HepG2 (cell line): Measurements from ENCODE around the gene ZNF442. TPM values are rescaled to one million over a fixed set of nuclear protein-coding genes. Genes with fewer than 3 reads are reported as not detected.

Experiments
- ATAC-seq: fragments of 200-7000 bp; cut with Tn5 transposase; 3 replicates; pipeline ENCODE4 v1.9.1; 2020; ENCODE audit warnings: mild to moderate bottlenecking, moderate library complexity
- BruUV-seq: library from RNA; stranded (reverse); fragments of 400-500 nt; replicated peaks from 2 replicates; lab custom pipeline; 2021; lab: Mats Ljungman, UMichigan
- CTCF ChIA-PET: fragments of 300-600 bp; formaldehyde crosslinking; extraction: SDS; loops from one replicate; lab custom pipeline; 2021; ENCODE audit warnings: low total read pairs, inconsistent platforms, low intra/inter-chr PET ratio; lab: Yijun Ruan, JAX
- POLR2A ChIA-PET: fragments of 350-600 bp; sonication (Branson Sonifier 250); formaldehyde crosslinking; loops from one replicate; lab custom pipeline; 2020; ENCODE audit warnings: antibody characterized with exemption, inconsistent platforms; lab: Yijun Ruan, JAX
- DNase-seq: peaks from one replicate; pipeline ENCODE4 v3.0.0-alpha.2; 2015; ENCODE audit warnings: low spot score
- FAIRE-seq: peaks from 3 replicates; lab custom pipeline; 2011; peaks lifted over from hg19 to GRCh38; lab: Jason Lieb, UNC
- H2AFZ ChIP-seq: one replicate; pipeline ENCODE4 v1.6.1; 2011; ENCODE audit warnings: low read length, inconsistent platforms
- H3K27ac ChIP-seq: fragments of 300-600 bp; 3 replicates; pipeline ENCODE4 v1.8.0; 2011; ENCODE audit warnings: mixed run types, mild to moderate bottlenecking, mixed read lengths, low read length, inconsistent platforms; ENCODE audit not compliant: insufficient read depth; ENCODE audit errors: extremely low read length
- H3K27me3 ChIP-seq, 2 experiments: fragments of 200-600 bp in 1 of 2; 2 replicates in 1 of 2; 3 replicates in 1 of 2; pipeline versions ENCODE4 v1.6.0 to v1.8.0; 2011; ENCODE audit warnings: low read length in 2 of 2, mild to moderate bottlenecking in 2 of 2, moderate library complexity in 2 of 2, inconsistent platforms in 1 of 2; ENCODE audit not compliant: insufficient read depth in 2 of 2, control insufficient read depth in 1 of 2
- H3K36me3 ChIP-seq, 2 experiments: fragments of 200-600 bp in 1 of 2; replicated peaks in 1 of 2; 2 replicates in 1 of 2; 3 replicates in 1 of 2; pipeline versions ENCODE4 v1.5.1 to v1.8.0; 2011; ENCODE audit warnings: low read length in 2 of 2, inconsistent platforms in 1 of 2; ENCODE audit not compliant: insufficient read depth in 2 of 2, control insufficient read depth in 1 of 2
- H3K4me1 ChIP-seq: 2 replicates; pipeline ENCODE4 v1.5.1; 2012; ENCODE audit warnings: low read length, inconsistent platforms; ENCODE audit not compliant: insufficient read depth
- H3K4me2 ChIP-seq: 2 replicates; pipeline ENCODE4 v1.6.0; 2011; ENCODE audit warnings: low read depth, low read length, inconsistent platforms
- H3K4me3 ChIP-seq, 3 experiments: fragments of 200-600 bp in 1 of 3; sonication (generic), shearing (Covaris generic) in 1 of 3; replicated peaks in 1 of 3; 2 replicates each; pipeline ENCODE4 v1.5.1; 2011 to 2016; ENCODE audit warnings: low read length in 3 of 3, inconsistent platforms in 2 of 3, low read depth in 2 of 3, mild to moderate bottlenecking in 2 of 3, control low read depth in 1 of 3, mixed read lengths in 1 of 3; ENCODE audit not compliant: insufficient read depth in 1 of 3
- H3K79me2 ChIP-seq: one replicate; pipeline ENCODE4 v1.6.1; 2011; ENCODE audit warnings: low read length, inconsistent platforms; ENCODE audit not compliant: insufficient read depth
- H3K9ac ChIP-seq: 2 replicates; pipeline ENCODE4 v1.6.0; 2011; ENCODE audit warnings: mild to moderate bottlenecking, low read depth, low read length, inconsistent platforms; ENCODE audit not compliant: insufficient read depth
- H3K9me3 ChIP-seq: 2 replicates; pipeline ENCODE4 v1.5.1; 2012; ENCODE audit warnings: mild to moderate bottlenecking, low read length
- H4K20me1 ChIP-seq: 2 replicates; pipeline ENCODE4 v1.6.0; 2011; ENCODE audit warnings: inconsistent platforms, mild to moderate bottlenecking, low read length, moderate library complexity; ENCODE audit not compliant: insufficient read depth
- ARHGAP35 ChIP-seq: sonication (generic); formaldehyde crosslinking; IDR thresholded peaks from 2 replicates; pipeline ENCODE4 v1.9.0; 2022; ENCODE audit warnings: mild to moderate bottlenecking, inconsistent platforms, moderate library complexity, missing genetic modification reagents, borderline replicate concordance
- ARID2 ChIP-seq: sonication (generic); formaldehyde crosslinking; IDR thresholded peaks from 2 replicates; pipeline ENCODE4 v1.8.1; 2022; ENCODE audit warnings: mild to moderate bottlenecking, missing genetic modification reagents, borderline replicate concordance
- CEBPB ChIP-seq: IDR thresholded peaks from 2 replicates; pipeline ENCODE4 v1.6.1; 2011; ENCODE audit warnings: low read depth, low read length, improper control_type of control experiment, borderline replicate concordance
- CEBPG ChIP-seq: IDR thresholded peaks from 2 replicates; pipeline ENCODE4 v1.6.1; 2016
- HMG20A ChIP-seq: IDR thresholded peaks from 2 replicates; pipeline ENCODE4 v1.6.1; 2016; ENCODE audit warnings: borderline replicate concordance
- KAT8 ChIP-seq: IDR thresholded peaks from 2 replicates; pipeline ENCODE4 v1.6.1; 2016; ENCODE audit warnings: missing genetic modification reagents, missing compliant biosample characterization
- MEIS1 ChIP-seq: sonication (generic); formaldehyde crosslinking; IDR thresholded peaks from 2 replicates; pipeline ENCODE4 v1.9.0; 2021; ENCODE audit warnings: mild to moderate bottlenecking, missing genetic modification reagents, moderate library complexity, borderline replicate concordance
- NCOR1 ChIP-seq: fragments of 200-600 bp; sonication (generic); IDR thresholded peaks from 2 replicates; pipeline ENCODE4 v1.7.0; 2017; ENCODE audit warnings: antibody characterized with exemption, low read length, borderline replicate concordance
- NFKB2 ChIP-seq: sonication (generic); formaldehyde crosslinking; IDR thresholded peaks from 2 replicates; pipeline ENCODE4 v1.4.0; 2020; ENCODE audit warnings: missing genetic modification reagents, borderline replicate concordance
- PAWR ChIP-seq: sonication (generic); formaldehyde crosslinking; IDR thresholded peaks from 2 replicates; pipeline ENCODE4 v1.4.0; 2020; ENCODE audit warnings: missing genetic modification reagents, mild to moderate bottlenecking, borderline replicate concordance
- POGZ ChIP-seq: sonication (generic); formaldehyde crosslinking; IDR thresholded peaks from 2 replicates; pipeline ENCODE4 v1.4.0; 2020; ENCODE audit warnings: mild to moderate bottlenecking, missing genetic modification reagents
- PRMT3 ChIP-seq: sonication (generic); formaldehyde crosslinking; IDR thresholded peaks from 2 replicates; pipeline ENCODE4 v1.8.1; 2022; ENCODE audit warnings: low read depth, mild to moderate bottlenecking, moderate library complexity, missing genetic modification reagents, borderline replicate concordance
- RCOR2 ChIP-seq: IDR thresholded peaks from 2 replicates; pipeline ENCODE4 v1.6.1; 2016; ENCODE audit warnings: missing biosample characterization, missing genetic modification reagents
- RFXANK ChIP-seq: IDR thresholded peaks from 2 replicates; pipeline ENCODE4 v1.6.1; 2016
- RXRB ChIP-seq: IDR thresholded peaks from 2 replicates; pipeline ENCODE4 v1.6.1; 2016; ENCODE audit warnings: borderline replicate concordance, missing genetic modification reagents, missing compliant biosample characterization
- SIN3B ChIP-seq: fragments of 150-350 bp; IDR thresholded peaks from 2 replicates; pipeline ENCODE4 v1.6.1; 2014; ENCODE audit warnings: low read length
- SOX13 ChIP-seq, 3 experiments: fragments of 450-650 bp in 1 of 3; sonication (generic) in 1 of 3; formaldehyde crosslinking in 1 of 3; IDR thresholded peaks in 2 of 3; conservative IDR thresholded peaks in 1 of 3; 2 replicates each; pipeline versions ENCODE4 v1.5.0 to v1.6.1; 2016 to 2020; ENCODE audit warnings: antibody characterized with exemption in 1 of 3, mild to moderate bottlenecking in 1 of 3, missing compliant biosample characterization in 1 of 3, missing genetic modification reagents in 1 of 3, moderate library complexity in 1 of 3
- SP1 ChIP-seq, 2 experiments: fragments of 450-650 bp in 1 of 2; sonication (generic) in 1 of 2; formaldehyde crosslinking in 1 of 2; IDR thresholded peaks; 2 replicates each; pipeline versions ENCODE4 v1.4.0 to v1.6.1; 2016 to 2020; ENCODE audit warnings: missing genetic modification reagents in 1 of 2
- TCF7L2 ChIP-seq: IDR thresholded peaks from 2 replicates; pipeline ENCODE4 v1.6.1; 2011; ENCODE audit warnings: mild to moderate bottlenecking, low read depth, low read length, moderate library complexity
- TOPORS ChIP-seq: sonication (generic); formaldehyde crosslinking; IDR thresholded peaks from 2 replicates; pipeline ENCODE4 v1.8.0; 2023; ENCODE audit warnings: mild to moderate bottlenecking, missing genetic modification reagents
- ZFP36L1 ChIP-seq: sonication (generic); formaldehyde crosslinking; IDR thresholded peaks from 2 replicates; pipeline ENCODE4 v1.8.0; 2022; ENCODE audit warnings: mild to moderate bottlenecking, missing genetic modification reagents, moderate library complexity
- ZNF367 ChIP-seq: sonication (generic); formaldehyde crosslinking; IDR thresholded peaks from 2 replicates; pipeline ENCODE4 v1.4.0; 2020; ENCODE audit warnings: missing genetic modification reagents, borderline replicate concordance
- ZNF572 ChIP-seq: sonication (generic); formaldehyde crosslinking; IDR thresholded peaks from 2 replicates; pipeline ENCODE4 v1.5.1; 2020; ENCODE audit warnings: mild to moderate bottlenecking, missing genetic modification reagents
- ZNF780A ChIP-seq: sonication (generic); formaldehyde crosslinking; IDR thresholded peaks from 2 replicates; pipeline ENCODE4 v1.8.0; 2022; ENCODE audit warnings: mild to moderate bottlenecking, missing genetic modification reagents, moderate library complexity
- ZNF781 ChIP-seq: sonication (generic); formaldehyde crosslinking; IDR thresholded peaks from 2 replicates; pipeline ENCODE4 v1.5.1; 2020; ENCODE audit warnings: borderline replicate concordance, mild to moderate bottlenecking, missing genetic modification reagents; ENCODE audit errors: not compliant biosample characterization
- ZNF878 ChIP-seq: sonication (generic); formaldehyde crosslinking; IDR thresholded peaks from 2 replicates; pipeline ENCODE4 v1.8.1; 2023; ENCODE audit warnings: mild to moderate bottlenecking, missing genetic modification reagents, moderate library complexity
- ZSCAN12 ChIP-seq: sonication (generic); formaldehyde crosslinking; IDR thresholded peaks from 2 replicates; pipeline ENCODE4 v1.9.0; 2021; ENCODE audit warnings: mild to moderate bottlenecking, missing genetic modification reagents
- ZSCAN31 ChIP-seq: sonication (generic); formaldehyde crosslinking; IDR thresholded peaks from 2 replicates; pipeline ENCODE4 v1.5.0; 2020; ENCODE audit warnings: low read depth, mild to moderate bottlenecking, missing genetic modification reagents
- WGBS: methylation state at CpG from one replicate; pipeline ENCODE4 v1.1.6; 2017; ENCODE audit warnings: low lambda C conversion rate; 5-methylcytosine and 5-hydroxymethylcytosine counted together
- in situ Hi-C: cut with HindIII; loops from 2 replicates; pipeline ENCODE4 v1.10.0; 2017; ENCODE audit warnings: low pct_unique_long_range_greater_than_20kb; ENCODE audit not compliant: extremely low pct_ligation_motif_present
- intact Hi-C: fragments of 100-400 bp; cut with micrococcal nuclease; formaldehyde crosslinking; loops from one replicate; pipeline ENCODE4 v1.10.0; 2022; ENCODE audit not compliant: unreplicated experiment
- polyA plus RNA-seq, 8 experiments: library from polyadenylated mRNA; depleted of rRNA in 3 of 8; stranded (reverse) in 7 of 8; unstranded in 1 of 8; fragments of >200 nt; fragmentation: Illumina TruSeq in 4 of 8; extraction: Trizol in 4 of 8; gene quantifications; 2 replicates each; pipeline versions ENCODE4 v1.2.1 to v1.2.3, GENCODE V29; 2011 to 2016; ENCODE audit warnings: low read depth in 4 of 8, missing spikeins in 1 of 8, mixed read lengths in 1 of 8; ENCODE audit not compliant: insufficient read depth in 1 of 8
- total RNA-seq, 5 experiments: library from RNA; depleted of rRNA; stranded (reverse); fragments of >200 nt; fragmentation: Illumina TruSeq; extraction: Trizol; gene quantifications; 2 replicates each; pipeline ENCODE4 v1.2.3, GENCODE V29; 2016; ENCODE audit warnings: low read depth in 1 of 5

Gene ZNF442
- total and polyA plus RNA-seq, 2 of the 13 experiments (the other 11 are each of a cell fraction or from before 2014, with no cell fraction given) = 1.0 to 6.0 TPM

- no peaks in the 10 kb centered on the region; a peak in 1 of 5 replicates for H3K27me3 ChIP-seq
- no peaks in the 10 kb centered on the region; the same call in 1 of the 2 replicates for H4K20me1 ChIP-seq
- ChIA-PET POLR2A (interaction anchor here (1.5 to 4.4 kb wide), 5 partner anchors 16 to 165 kb away, joined by 3 to 79 read pairs (median 7); partner anchors contain the start of genes ZNF44 and ZNF442), CTCF (no interaction called here)
- peaks cover 48% of the 10 kb centered on the region for H3K79me2 ChIP-seq
- DNase-seq (peak; percentile 91), FAIRE-seq (peak; percentile 56), ATAC-seq (no peak)
- in situ Hi-C loops = loop anchor here (5.0 kb wide), 1 partner anchor 38 kb away; the partner anchor contains the start of gene ZNF44
- H3K9me3 ChIP-seq = no peaks in the 10 kb centered on the region
- 2% methylated on average over 4 of the region's 4 CpGs for WGBS
- H3K4me3 ChIP-seq = peak overlapping the region; percentile 21 to 99 (median 98)
- intact Hi-C loops = loop anchor here (2.0 to 5.0 kb wide), 2 partner anchors 34 to 222 kb away; partner anchors contain the start of genes ZNF442 and ZNF564
- BruUV-seq = no TSS peak
- no peaks in the 10 kb centered on the region for H3K36me3 ChIP-seq
- peak overlapping the region; percentile 55 for H3K9ac ChIP-seq
- peaks cover 72% of the 10 kb centered on the region for H3K4me1 ChIP-seq
- H3K27ac ChIP-seq = peak overlapping the region; percentile 95
- peak overlapping the region; percentile 96 for H3K4me2 ChIP-seq
- no peak overlapping the region for H2AFZ ChIP-seq
- TF ChIP-seq ZNF367 (CRISPR knock-in tag) = no peak
- no peak for TF ChIP-seq TOPORS (CRISPR knock-in tag)
- TF ChIP-seq TCF7L2 = peak; percentile 66; the same call in 1 of the 2 replicates
- peak; percentile 41; the same call in 1 of the 2 replicates for TF ChIP-seq RXRB (CRISPR knock-in tag)
- no peak for TF ChIP-seq ZNF780A (CRISPR knock-in tag)
- no peak for TF ChIP-seq ZNF878 (CRISPR knock-in tag)
- TF ChIP-seq SOX13 (IDR thresholded peaks at IDR 0.05) = no peak
- TF ChIP-seq SOX13 (CRISPR knock-in tag; conservative IDR thresholded peaks at IDR 0.05 in 1 of 2, IDR thresholded peaks at IDR 0.05 in 1 of 2) = peak in 1 of 2 experiments; percentile 76; a peak in 2 of 4 replicates
- TF ChIP-seq POGZ (CRISPR knock-in tag) = no peak
- no peak for TF ChIP-seq ZFP36L1 (CRISPR knock-in tag)
- TF ChIP-seq KAT8 = no peak
- no peak for TF ChIP-seq MEIS1 (CRISPR knock-in tag)
- peak; percentile 81; the same call in 1 of the 2 replicates for TF ChIP-seq NCOR1
- TF ChIP-seq NFKB2 (CRISPR knock-in tag) = no peak
- no peak for TF ChIP-seq ZSCAN12 (CRISPR knock-in tag)
- no peak for TF ChIP-seq SP1 (IDR thresholded peaks at IDR 0.05)
- no peak for TF ChIP-seq SP1 (CRISPR knock-in tag; IDR thresholded peaks at IDR 0.05)
- peak; percentile 74 for TF ChIP-seq HMG20A
- TF ChIP-seq SIN3B = 0 out of 2 replicates have a peak, but pooled peaks have one; percentile 36
- no peak for TF ChIP-seq ZNF781
- no peak for TF ChIP-seq ZNF572 (CRISPR knock-in tag)
- TF ChIP-seq ZSCAN31 (CRISPR knock-in tag) = no peak
- no peak for TF ChIP-seq CEBPB
- TF ChIP-seq ARID2 (CRISPR knock-in tag) = no peak
- no peak for TF ChIP-seq PRMT3 (CRISPR knock-in tag)
- 0 out of 2 replicates have a peak, but pooled peaks have one; percentile 34 for TF ChIP-seq RCOR2 (CRISPR knock-in tag)
- TF ChIP-seq PAWR = no peak
- TF ChIP-seq ARHGAP35 (CRISPR knock-in tag) = no peak
- TF ChIP-seq RFXANK (CRISPR knock-in tag) = no peak
- TF ChIP-seq CEBPG (CRISPR knock-in tag) = peak; percentile 42; the same call in 1 of the 2 replicates
Observed at GRCh38 chr19:12330340-12330739, 35.1 kb downstream of the ZNF442 start.
